IPS-11a (cell line): ENCODE measurements around the gene SIRT1.
"Not testable (repeated sequence)": the region's sequence is repeated elsewhere in the genome, so short reads cannot be mapped to it uniquely, and the experiment has no call there.

Experiments used
- H3K4me3 ChIP-seq: one replicate; pipeline ENCODE4 v1.5.1; 2013; ENCODE audit warnings: low read depth, low read length, control low read depth

Gene SIRT1

GRCh38 chr10:67955614-67956013 lies 71.2 kb downstream of the SIRT1 start:
- H3K4me3 ChIP-seq, result no peak overlapping the region

- H3K4me3 ChIP-seq, result no peak overlapping the region
Observed at GRCh38 chr10:67959839-67960476, 75.5 kb downstream of the SIRT1 start.

- no peak overlapping the region for H3K4me3 ChIP-seq
Observed at GRCh38 chr10:67965456-67965855, 81.0 kb downstream of the SIRT1 start.

- H3K4me3 ChIP-seq, result not testable (repeated sequence)
Observed at GRCh38 chr10:67966035-67966434, 81.6 kb downstream of the SIRT1 start.
